Natural killer cell treated with Interleukin-12 subunit alpha and Interleukin-12 subunit beta and Interleukin-15 and Interleukin-18, amount 100 ng/mL, for 72 hours (primary cell): ENCODE results near the gene TFAM. TPM values are rescaled to one million over a fixed set of nuclear protein-coding genes. Genes with fewer than 3 reads are reported as not detected.

Experiments
- total RNA-seq, 2 donors: library from RNA; stranded (reverse); gene quantifications; one replicate each; pipeline ENCODE4 v1.2.3, GENCODE V29; 2022

The TFAM gene
- total RNA-seq, 2 donors from 2014 or later: 59.6 to 84.9 TPM

Other genes with a start within 250 kb of the TFAM start
- 10 to 100 TPM in 1 of 2 donors, 1 to 10 TPM in 1; 5.6 to 10.0 TPM for gene IPMK, start 117.5 kb upstream of the TFAM start, total RNA-seq
- gene CISD1, start 116.2 kb upstream of the TFAM start, total RNA-seq: 10 to 100 TPM; 41.2 to 48.5 TPM
- gene UBE2D1, start 50.4 kb upstream of the TFAM start, total RNA-seq: 10 to 100 TPM; 12.7 to 14.6 TPM
- gene BICC1, start 127.5 kb downstream of the TFAM start, total RNA-seq: under 1 TPM in 1 of 2 donors, not detected in 1; 0.26 TPM